ENCODE results near the gene LAMC2.

Gene LAMC2

GRCh38 chr1:183218027-183218618 is 32.1 kb downstream of the LAMC2 start (continued):
- TF ChIP-seq ARNTL (CRISPR knock-in tag; IDR thresholded peaks at IDR 0.05; ENCODE audit: borderline replicate concordance, low read depth): no peak
- TF ChIP-seq ZFP30 (CRISPR knock-in tag; IDR thresholded peaks at IDR 0.05): no peak
- TF ChIP-seq CREB5 (CRISPR knock-in tag; IDR thresholded peaks at IDR 0.05; ENCODE audit: low read depth): no peak
- no peak for TF ChIP-seq GLIS3 (CRISPR knock-in tag; IDR thresholded peaks at IDR 0.05)
- TF ChIP-seq PPARA (CRISPR knock-in tag; IDR thresholded peaks at IDR 0.05; ENCODE audit: borderline replicate concordance): no peak

- TF ChIP-seq CSRNP3 (CRISPR knock-in tag; IDR thresholded peaks at IDR 0.05) (no peak), RARB (CRISPR knock-in tag; IDR thresholded peaks at IDR 0.05) (no peak), SNAI2 (CRISPR knock-in tag; IDR thresholded peaks at IDR 0.05) (no peak), CREB5 (CRISPR knock-in tag; IDR thresholded peaks at IDR 0.05; ENCODE audit: low read depth) (no peak), TOX (CRISPR knock-in tag; IDR thresholded peaks at IDR 0.05; ENCODE audit: borderline replicate concordance) (no peak), ZFP30 (CRISPR knock-in tag; IDR thresholded peaks at IDR 0.05) (no peak), ZNF70 (CRISPR knock-in tag; IDR thresholded peaks at IDR 0.05) (no peak), CSDC2 (CRISPR knock-in tag; IDR thresholded peaks at IDR 0.05) (no peak), ESRRG (CRISPR knock-in tag; IDR thresholded peaks at IDR 0.05) (no peak), ZNF565 (CRISPR knock-in tag; conservative IDR thresholded peaks at IDR 0.05; ENCODE audit: low read depth) (no peak), PPARA (CRISPR knock-in tag; IDR thresholded peaks at IDR 0.05; ENCODE audit: borderline replicate concordance) (no peak)
- no peak for ATAC-seq
Measured at GRCh38 chr1:183218971-183219615, 33.0 kb downstream of the LAMC2 start.

GRCh38 chr1:183219616-183220009 is 33.5 kb downstream of the LAMC2 start:
- TF ChIP-seq CREB5 (CRISPR knock-in tag; IDR thresholded peaks at IDR 0.05; ENCODE audit: low read depth) (no peak), OSR1 (CRISPR knock-in tag; IDR thresholded peaks at IDR 0.05) (no peak), SNAI2 (CRISPR knock-in tag; IDR thresholded peaks at IDR 0.05) (no peak), ZFP3 (CRISPR knock-in tag; IDR thresholded peaks at IDR 0.05) (no peak), CSRNP3 (CRISPR knock-in tag; IDR thresholded peaks at IDR 0.05) (no peak), ZFP30 (CRISPR knock-in tag; IDR thresholded peaks at IDR 0.05) (no peak), GLIS3 (CRISPR knock-in tag; IDR thresholded peaks at IDR 0.05) (no peak), ISL1 (CRISPR knock-in tag; IDR thresholded peaks at IDR 0.05) (no peak), RARB (CRISPR knock-in tag; IDR thresholded peaks at IDR 0.05) (no peak), CSDC2 (CRISPR knock-in tag; IDR thresholded peaks at IDR 0.05) (no peak), ARNTL (CRISPR knock-in tag; IDR thresholded peaks at IDR 0.05; ENCODE audit: borderline replicate concordance, low read depth) (no peak), ZNF70 (CRISPR knock-in tag; IDR thresholded peaks at IDR 0.05) (no peak), BACH2 (CRISPR knock-in tag; IDR thresholded peaks at IDR 0.05; ENCODE audit: borderline replicate concordance) (no peak), ZNF8 (CRISPR knock-in tag; IDR thresholded peaks at IDR 0.05) (no peak), ESRRG (CRISPR knock-in tag; IDR thresholded peaks at IDR 0.05) (no peak), ZC3H10 (CRISPR knock-in tag; IDR thresholded peaks at IDR 0.05) (no peak), ZNF565 (CRISPR knock-in tag; conservative IDR thresholded peaks at IDR 0.05; ENCODE audit: low read depth) (no peak)
- ATAC-seq: no peak

- ATAC-seq: no peak
- no peak for TF ChIP-seq GLIS3 (CRISPR knock-in tag; IDR thresholded peaks at IDR 0.05)
- no peak for TF ChIP-seq TSHZ2 (CRISPR knock-in tag; IDR thresholded peaks at IDR 0.05)
- TF ChIP-seq ZNF565 (CRISPR knock-in tag; conservative IDR thresholded peaks at IDR 0.05; ENCODE audit: low read depth): no peak
- TF ChIP-seq ZNF8 (CRISPR knock-in tag; IDR thresholded peaks at IDR 0.05): no peak
- TF ChIP-seq PATZ1 (CRISPR knock-in tag; IDR thresholded peaks at IDR 0.05; ENCODE audit: borderline replicate concordance): no peak
- TF ChIP-seq ZC3H10 (CRISPR knock-in tag; IDR thresholded peaks at IDR 0.05): no peak
- TF ChIP-seq CSDC2 (CRISPR knock-in tag; IDR thresholded peaks at IDR 0.05): no peak
Measured at GRCh38 chr1:183222909-183223308, 36.8 kb downstream of the LAMC2 start.
